ENCODE data around the gene CXCL6.

Gene CXCL6

DNA sequence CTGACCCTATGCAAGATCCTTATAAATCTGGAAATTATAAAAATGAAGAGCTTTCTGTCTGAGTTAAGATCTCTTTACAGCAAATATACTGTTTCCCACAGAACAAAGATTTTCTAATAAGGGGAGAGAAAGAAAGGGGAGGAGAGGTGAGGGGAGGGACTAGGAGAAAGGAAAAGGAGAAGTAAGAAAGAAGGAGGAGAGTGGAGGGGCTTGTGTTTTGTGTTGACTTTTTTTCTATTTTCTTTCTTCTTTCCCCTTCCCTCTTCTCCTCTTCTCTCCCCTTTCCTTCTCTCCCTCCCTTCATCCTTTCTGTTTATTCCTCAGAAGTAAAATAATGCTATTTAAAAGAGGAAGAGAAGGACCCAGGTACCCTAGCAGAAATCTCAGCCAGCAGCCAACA is 6.2 kb downstream of the CXCL6 start:
- no peak for DNase-seq (ENCODE audit: low read depth)

DNA sequence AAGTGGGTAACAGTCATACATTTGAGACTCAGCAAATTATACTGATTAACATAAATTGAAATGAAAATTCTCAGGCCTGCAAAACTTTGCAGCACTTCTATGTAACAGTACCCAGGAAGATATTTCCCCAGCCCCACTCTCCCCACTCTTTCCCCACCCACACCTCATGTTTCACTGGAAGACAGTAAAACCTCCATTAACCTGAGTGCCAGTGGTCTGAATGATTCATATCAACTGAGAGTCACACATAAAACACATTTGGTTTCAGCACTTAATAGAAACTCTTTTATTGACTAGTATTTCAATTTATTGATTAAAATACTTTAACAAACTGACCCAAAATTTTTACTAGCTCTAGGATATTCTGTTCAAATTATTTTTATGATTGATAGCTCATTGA is 6.9 kb downstream of the CXCL6 start:
- DNase-seq (ENCODE audit: low read depth): no peak

DNA sequence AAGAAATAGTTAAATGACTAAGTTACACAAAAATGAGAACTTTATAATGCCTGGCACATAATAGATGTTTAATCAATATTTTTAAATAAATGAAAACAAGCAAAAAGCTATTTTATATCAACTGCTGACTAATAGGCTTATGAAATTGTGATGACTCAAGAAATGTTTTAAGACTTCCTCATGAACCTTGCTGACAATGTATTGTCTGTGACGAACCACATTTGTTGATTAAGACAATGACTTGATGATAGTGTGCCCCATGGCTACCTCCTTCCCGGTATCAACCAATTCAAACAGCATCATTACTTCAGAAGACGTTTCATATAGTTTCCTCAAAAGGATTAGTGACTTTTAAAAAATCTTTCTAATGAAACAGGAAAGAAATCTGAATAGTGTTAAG is 7.9 kb downstream of the CXCL6 start:
- DNase-seq (ENCODE audit: low read depth): no peak

DNA sequence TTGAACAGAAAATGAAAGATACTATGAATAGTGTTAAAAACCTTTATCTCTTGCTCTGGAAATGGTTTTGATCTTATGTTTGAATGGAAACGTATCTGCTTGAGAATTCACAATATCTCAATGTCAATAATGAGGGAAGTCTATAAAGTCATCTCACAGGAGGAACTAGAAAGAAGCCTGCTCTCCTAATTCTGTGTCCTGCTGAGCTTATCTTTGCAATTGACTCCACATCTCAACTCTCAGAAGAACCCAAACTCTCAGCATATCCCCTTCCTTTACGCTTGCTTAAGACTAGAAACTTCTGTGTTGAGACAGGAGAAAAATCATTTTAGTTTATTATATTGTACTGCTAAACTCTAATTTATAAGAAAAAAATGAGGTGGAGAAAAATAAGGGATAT is 8.3 kb downstream of the CXCL6 start:
- DNase-seq (ENCODE audit: low read depth): no peak

DNA sequence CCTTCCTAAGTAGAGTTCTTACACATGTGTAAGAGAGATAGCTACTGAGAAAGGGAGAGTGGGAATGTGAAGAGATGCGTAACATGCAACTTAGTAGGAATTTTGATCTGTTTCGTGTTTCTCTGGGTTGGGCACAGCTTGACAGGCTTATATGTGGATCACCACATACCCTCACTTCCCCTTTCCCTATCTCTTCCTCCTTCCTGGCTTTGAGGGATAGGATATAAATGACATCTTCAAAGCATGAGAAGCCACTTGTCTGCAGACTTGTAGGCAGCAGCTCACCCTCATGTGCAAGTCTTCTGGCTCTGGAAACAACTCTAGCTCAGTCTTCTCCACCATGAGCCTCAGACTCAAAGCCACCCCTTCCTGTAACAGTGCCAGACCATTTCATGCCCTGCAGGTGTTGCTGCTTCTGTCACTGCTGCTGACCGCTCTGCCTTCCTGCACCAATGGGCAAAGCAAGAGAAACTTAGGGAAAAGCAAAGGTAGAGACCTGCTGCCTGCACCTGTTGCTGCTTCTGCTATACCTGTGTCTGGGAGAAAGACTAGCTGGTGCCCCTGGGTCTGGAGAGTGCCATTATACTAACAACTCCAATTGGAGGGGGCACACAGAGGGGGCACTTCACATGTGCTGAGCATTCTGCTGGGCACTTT is 11.2 kb downstream of the CXCL6 start:
- DNase-seq (ENCODE audit: low read depth): no peak

DNA sequence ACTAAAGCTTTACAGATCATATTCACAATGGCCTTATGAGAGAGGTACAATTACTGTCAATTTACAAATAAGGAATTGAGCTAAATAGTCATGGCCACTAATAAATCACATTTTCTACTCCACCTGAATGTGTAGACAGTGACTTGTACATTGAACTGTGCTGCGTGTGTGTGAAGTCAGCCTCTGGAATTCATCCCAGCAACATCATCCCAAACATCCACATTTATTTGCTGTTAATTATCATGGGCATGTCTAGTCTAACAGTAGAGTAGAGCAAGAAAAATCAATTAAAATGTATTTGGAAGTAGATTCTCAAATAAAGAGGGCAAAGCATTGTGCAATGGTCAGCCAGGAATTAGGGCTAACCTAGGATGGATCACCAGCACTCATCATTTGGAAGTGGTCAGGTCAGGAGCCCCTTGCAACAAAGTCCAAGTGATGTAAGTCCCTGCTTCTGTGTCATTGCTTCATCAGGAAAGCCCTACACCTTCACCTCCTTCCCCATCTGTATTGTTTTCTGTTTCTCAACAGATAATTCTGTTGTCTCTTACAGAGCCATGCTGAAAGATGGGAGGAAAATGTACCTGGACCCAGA is 11.8 kb downstream of the CXCL6 start:
- DNase-seq (ENCODE audit: low read depth): no peak

DNA sequence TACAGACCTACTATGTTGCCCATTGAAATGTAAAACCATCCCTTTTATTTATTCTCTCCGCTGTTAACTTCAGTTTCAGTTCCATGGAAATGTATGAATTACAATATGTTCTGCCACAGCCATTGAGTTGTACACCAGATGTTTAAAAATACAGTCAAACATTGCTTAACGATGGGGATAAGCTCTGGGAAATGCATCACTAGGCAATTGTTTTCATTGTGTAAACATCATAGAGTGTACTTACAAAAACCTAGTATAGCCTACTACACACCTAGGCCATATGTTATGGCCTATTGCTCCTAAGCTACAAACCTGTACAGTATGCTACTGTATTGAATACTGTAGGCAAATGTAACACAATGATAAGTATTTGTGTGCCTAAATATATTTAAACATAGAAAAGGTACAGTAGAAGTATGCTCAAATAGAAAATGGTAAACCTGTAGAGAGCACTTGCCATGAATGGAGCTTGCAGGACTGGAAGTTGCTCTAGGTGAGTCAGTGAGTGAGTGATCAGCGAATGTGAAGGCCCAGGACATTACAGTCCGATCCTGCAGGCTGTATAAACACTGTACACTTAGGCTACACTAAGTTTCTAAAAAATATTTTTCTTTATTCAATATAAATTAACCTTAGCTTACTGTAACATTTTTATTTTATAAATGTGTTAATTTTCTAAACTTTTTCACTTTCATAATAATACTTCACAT is 13.9 kb downstream of the CXCL6 start:
- no peak for DNase-seq (ENCODE audit: low read depth)

DNA sequence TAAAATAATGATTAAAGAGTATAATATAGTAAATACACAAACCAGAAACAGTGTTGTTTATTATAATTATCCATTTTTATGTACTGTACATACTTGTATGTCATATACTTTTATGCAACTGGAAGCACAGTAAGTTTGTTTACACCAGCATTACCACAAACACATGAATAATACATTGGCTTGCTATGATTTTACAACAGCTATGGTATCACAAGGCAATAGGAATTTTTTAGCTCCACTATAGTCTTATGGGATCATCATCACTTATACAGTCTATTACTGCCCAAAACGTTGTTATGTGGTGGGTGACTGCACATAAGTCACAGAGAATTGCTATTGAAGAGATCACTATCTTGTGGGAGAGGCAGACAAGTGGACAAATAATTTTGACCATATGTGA is 14.8 kb downstream of the CXCL6 start:
- DNase-seq (ENCODE audit: low read depth): no peak

DNA sequence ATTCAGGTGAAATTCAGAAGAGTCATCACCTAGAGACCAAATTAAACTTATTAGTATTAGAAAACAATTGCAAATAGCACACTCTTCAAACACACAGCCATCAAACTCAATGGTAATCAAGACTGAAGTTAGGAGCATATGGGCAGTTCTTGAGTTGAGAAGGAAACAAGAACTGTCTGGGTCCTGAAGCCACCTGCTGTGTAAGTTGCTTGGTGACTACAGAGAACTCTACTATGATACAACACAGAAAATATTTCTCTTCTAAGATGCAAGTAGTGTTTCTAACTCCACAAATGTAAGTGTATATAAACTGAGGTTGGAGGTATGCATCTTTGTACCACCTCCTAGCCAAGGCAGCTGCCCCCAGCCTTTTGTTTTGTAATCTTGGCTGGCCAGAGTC is 16.3 kb downstream of the CXCL6 start:
- no peak for DNase-seq (ENCODE audit: low read depth)

DNA sequence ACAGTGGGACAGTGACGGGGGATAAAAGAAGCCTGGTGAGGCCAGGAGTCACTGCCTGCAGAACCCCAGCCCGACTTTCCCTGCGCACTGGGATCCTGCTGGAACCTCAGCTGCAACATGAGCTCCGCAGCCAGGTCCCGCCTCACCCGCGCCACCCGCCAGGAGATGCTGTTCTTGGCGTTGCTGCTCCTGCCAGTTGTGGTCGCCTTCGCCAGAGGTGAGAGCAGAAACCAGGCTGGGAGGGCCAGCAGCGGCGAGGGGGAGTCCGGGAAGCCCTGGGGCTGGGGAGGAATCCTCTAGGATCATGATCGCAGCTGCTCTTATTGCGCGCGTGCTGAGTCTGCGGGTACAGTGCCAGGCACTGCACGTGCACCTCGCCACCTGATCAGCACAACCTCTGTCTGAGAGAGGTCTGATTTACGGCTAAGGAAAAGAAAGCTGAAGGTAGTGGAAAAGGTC is 16.8 kb downstream of the CXCL6 start, which contains the start of gene PF4V1:
TSS of gene PF4V1 (plus strand) at position 51 of the 459 bp plus-strand sequence. CDS start at position 118, 67 bp downstream.
- DNase-seq (ENCODE audit: low read depth): no peak

DNA sequence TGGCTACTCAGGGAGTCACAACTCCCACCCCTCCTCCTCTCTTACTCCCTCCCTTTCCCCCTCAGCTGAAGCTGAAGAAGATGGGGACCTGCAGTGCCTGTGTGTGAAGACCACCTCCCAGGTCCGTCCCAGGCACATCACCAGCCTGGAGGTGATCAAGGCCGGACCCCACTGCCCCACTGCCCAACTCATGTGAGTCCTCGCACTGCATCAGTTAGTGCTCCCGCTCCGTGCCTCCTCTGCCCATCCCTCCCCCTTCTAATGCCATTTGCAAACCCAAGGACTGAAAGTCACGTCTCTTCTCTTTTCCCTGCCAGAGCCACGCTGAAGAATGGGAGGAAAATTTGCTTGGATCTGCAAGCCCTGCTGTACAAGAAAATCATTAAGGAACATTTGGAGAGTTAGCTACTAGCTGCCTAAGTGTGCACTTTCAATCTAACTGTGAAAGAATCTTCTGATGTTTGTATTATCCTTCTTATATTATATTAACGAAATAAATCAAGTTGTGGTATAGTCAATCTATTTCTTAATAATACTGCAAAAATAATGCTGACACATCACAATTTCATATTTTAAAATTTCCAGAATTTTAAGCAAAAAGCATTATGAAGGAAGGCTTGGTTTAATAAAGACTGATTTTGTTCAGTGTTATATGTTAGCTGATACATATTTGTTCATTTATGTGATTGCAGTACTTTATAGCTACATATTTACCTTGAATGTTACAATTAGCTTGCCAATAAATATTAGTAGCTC is 17.4 kb downstream of the CXCL6 start:
- no peak for DNase-seq (ENCODE audit: low read depth)

DNA sequence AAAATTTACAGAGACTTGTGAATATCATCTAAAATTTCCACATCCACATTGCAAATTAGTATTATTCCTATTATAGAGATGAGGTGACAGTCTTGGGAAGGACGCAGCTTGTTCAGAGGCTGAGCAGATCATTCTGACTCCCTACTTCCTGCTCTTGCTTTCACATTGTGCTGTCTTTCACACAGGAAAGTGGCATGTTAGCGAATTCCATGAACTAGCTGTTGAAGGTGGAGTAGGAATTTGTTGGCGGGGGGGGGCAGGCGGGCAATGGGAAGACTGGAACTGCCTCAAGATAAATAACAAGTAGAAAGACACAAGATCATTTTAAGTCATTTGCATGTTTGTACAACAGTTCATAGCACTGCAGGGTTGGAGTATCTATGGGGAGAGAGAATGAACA is 18.9 kb downstream of the CXCL6 start:
- no peak for DNase-seq (ENCODE audit: low read depth)

DNA sequence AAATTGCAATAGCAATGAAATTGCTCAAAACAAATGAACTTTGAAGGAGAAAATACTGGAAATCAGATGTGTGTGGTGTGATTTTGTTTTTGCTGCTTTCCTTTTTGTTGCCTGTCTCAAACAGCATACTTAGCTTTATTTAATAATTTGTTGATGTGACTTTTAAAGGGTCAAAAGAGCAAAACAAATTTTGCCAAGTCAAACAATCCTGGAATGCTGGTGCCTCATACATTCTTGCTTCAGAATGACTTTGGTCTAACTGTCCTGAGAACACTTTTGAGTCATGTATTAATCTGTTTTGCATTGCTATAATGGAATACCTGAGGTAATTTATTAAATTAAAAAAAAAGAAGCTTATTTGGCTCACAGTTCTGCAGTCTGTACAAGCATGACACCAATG is 20.0 kb downstream of the CXCL6 start:
- no peak for DNase-seq (ENCODE audit: low read depth)

DNA sequence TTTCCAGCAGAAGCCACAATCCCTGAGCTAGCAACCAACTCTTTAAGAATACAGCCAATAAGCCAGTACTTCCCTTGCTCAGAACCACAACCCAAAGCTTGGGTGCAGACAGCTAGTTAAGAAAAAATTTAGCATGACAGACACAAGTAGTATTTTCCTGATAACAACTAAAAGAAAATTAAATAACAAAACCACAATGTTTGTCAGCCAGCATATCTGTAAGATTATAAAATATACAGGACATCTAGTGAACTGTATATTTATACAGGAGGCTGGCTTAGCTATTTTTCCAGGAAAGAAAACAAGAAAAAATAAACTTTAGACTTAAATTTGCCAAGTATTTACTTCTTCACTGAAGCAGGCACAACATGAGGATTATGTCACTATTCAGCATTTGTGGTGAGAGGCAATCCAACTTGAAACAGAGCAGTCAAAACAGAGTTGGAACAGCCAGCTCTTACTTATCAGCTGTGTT is 23.2 kb downstream of the CXCL6 start:
- no peak for DNase-seq (ENCODE audit: low read depth)

DNA sequence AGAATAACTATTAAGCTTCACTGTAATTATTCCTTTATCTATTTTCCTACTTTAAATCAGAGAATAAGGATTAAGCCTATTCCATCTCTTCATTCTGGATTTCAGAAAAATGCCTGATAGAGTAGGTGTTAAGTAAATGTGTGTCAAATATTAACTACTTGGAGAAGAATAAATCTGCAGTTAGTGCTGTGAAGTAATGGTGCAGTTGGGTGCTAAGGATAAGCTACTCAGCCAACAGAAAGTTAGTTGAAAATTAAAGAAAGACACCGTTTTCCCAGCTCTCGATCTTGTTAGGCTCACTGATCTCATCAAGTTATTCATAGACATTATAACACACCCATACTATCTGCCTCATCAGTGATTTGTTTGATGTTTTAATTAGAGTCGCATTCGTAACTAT is 23.7 kb downstream of the CXCL6 start:
- no peak for DNase-seq (ENCODE audit: low read depth)

DNA sequence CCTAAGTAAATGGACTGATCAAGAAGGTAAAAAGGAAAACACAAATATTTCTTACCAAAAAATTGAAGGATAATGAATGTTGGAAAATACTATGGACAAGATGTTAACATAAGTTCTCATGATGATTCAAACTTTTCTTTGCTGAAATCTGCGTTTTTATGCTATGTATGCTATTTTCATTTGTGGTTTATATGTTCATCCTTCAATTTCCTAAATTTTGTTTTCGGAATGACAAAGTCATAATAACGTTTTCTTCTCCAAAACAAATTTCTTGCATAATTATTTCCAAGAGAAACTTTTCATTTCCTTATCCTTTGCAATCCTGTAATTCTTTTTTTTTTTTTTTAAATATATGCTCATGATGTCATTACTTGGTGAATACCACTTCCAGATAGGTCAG is 24.4 kb downstream of the CXCL6 start:
- DNase-seq (ENCODE audit: low read depth): no peak

DNA sequence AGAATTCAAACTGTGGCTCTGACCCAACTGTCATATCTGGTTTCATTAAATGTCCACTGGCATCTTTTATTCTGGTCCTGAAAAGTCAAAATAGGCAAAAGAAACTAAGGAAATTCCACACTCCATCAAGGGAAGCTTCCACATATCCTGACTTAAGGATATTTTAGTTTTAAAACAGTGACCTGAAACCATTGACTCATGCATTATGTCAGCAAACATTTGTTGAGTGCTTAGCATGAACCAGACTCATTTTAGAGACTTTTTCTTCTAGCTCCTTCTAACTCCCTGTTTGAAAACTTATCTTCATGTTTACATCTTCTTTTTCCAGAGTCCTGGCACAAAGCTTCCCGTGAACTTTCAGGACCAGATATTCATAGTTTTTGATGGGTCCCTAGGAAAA is 25.8 kb downstream of the CXCL6 start:
- no peak for DNase-seq (ENCODE audit: low read depth)

DNA sequence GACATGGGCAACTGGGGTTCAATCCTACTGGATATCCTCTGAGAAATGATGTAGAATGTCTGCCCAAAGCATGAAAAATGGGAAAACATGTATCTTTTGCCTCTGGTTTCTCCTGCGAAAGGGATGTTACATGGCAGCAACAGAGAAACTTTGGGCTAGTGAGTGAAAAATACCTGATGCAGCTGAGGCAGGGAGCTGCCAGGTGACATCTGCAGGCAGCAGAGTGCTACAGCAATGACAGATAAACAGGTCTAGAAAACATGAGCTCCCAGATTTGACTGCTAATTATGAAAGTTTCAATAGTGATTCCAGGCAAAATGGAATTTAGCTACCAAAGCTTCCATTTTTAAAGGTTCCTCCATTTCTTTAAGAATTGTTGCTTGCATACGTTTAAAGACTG is 27.9 kb downstream of the CXCL6 start:
- no peak for DNase-seq (ENCODE audit: low read depth)

DNA sequence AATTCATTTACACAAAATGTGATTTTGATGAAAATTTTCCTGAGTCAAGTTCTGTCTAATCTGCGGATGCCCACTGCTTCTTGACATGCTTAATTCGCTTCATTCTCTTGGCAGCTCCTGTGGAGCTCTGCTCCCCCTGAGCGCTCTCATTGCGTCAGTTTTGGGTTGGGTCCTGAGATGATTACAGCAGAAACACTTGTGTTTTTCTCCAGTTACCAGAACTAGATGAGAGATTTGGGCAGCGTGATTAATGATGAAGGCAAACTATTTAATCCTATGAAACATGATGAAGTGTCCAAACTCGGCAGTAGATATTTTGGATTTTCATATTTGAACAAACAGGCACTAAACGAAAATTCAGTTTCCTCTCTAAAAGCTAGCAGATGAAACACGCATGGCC is 28.5 kb downstream of the CXCL6 start:
- DNase-seq (ENCODE audit: low read depth): no peak

DNA sequence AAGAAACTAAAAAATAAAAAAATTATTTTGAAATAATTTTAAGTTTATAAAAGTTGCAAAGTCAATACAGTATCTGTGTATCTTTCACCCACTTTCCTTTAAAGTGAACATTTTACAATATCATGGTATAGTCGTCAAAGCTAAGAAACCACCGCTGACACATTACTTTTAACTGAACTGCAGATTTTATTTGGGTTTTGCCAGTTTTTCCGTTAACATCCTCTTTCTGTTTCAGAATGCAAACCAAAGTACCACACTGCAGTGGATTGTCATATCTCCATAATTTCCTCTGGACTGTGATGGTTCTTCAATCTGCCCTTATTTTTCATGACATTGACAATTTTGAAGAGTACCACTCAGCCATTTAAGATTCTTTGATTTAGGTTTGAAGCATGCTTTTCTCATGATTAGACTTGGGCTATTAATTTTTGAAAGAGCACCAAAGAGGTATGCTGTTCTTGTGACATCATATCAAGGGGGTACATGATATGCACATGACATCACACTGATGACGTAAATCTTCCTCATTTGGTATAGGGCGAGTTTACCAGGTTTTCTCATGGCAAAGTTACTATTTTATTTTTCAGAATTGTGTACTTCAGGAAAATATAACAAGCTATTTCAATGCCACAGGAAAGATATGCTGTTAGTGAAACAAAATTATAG is 29.1 kb downstream of the CXCL6 start:
- DNase-seq (ENCODE audit: low read depth): no peak

DNA sequence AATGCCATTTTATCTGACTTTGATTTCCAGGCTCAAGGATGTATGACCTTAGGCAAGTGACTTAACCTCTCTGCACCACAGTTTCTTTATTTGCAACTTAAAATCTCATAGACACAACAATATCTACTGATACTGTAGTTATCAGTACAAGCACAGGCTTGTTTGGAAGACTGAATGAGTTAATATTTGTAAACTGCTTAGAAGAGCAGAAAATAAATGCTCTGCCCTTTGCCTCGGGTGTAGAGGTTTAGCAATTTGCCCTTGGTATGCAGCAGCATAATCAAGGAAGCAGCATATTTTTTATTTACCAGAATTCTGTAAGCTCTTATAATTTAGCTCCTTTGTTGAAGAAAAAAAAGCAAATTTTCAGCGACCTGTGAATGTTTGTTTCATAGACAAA is 29.8 kb downstream of the CXCL6 start:
- DNase-seq (ENCODE audit: low read depth): no peak

DNA sequence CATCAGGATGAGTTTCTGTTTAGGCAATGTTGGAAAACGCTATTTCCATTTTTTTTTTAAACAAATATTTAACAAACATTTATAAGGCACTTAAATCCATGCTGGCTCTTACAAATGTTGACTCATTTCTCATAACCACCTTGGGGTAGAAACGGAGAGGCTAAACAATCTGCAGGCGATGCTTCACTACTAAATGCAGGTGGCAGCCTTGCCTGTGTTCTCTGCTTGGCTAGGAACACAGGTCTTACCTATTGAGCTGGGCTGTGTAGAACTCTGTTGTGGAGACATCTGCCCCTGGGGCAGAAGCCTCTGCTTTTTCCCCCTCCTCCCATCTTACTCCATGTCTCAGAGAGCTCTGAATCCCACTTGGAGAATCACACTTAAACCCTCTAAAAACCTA is 31.3 kb downstream of the CXCL6 start:
- DNase-seq (ENCODE audit: low read depth): no peak

All from T-helper 22 cell (primary cell).